Stimulated activated CD8-positive, alpha-beta memory T cell treated with anti-CD3 and anti-CD28 coated beads, Interleukin-7, amount 100 ng/mL, for 24 hours (primary cell): ENCODE results near the gene COL6A3.

Experiments used
- DNase-seq: peaks from one replicate; pipeline ENCODE4 v3.0.0-alpha.2; 2020; ENCODE audit warnings: low read depth

The COL6A3 gene

GRCh38 chr2:237348281-237348865, 65.6 kb downstream of the COL6A3 start:
- DNase-seq, result no peak

- no peak for DNase-seq
Measured at GRCh38 chr2:237345891-237346640, 67.9 kb downstream of the COL6A3 start.

- no peak for DNase-seq
Measured at GRCh38 chr2:237345411-237345810, 68.6 kb downstream of the COL6A3 start.

- no peak for DNase-seq
Measured at GRCh38 chr2:237344942-237345341, 69.0 kb downstream of the COL6A3 start.

- no peak for DNase-seq
Measured at GRCh38 chr2:237343993-237344392, 70.0 kb downstream of the COL6A3 start.

DNA sequence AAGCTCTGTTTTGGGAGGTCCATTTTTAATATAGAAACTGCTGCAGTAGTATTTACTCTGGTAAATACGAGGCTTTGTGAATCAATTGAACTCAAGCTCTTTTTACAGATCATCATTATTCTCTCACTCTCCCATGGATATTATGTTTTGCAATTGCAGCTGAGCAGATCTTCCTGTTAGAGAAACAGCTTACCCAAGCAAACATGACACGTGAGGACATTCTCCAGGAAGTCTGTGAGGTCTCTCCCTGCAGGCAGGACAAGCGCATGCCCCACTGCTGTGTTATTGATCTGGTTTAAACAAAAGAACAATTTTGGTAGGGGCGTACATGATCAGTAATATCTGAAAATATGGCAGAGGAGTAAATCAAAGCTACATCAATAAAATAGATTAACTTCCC, 72.1 kb downstream of the COL6A3 start:
- DNase-seq, result no peak

DNA sequence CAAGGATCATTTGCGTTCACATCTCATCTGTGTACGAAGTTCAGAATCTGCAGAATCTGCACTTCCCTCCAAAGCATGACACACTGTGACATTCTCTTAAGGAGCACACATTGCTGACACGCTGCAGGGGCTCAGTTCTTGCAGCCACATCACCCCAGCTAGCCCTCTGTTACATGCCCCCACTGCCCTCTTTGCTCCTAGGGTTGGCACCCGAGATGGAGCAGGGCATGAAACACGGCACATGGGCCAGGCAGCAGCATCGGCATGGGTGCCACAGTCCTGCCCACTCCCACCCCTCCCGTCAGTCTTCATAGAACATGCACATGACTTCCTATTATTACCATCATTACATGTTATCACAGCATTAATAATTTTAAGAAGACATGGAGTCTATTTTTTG, 76.4 kb downstream of the COL6A3 start:
- no peak for DNase-seq

DNA sequence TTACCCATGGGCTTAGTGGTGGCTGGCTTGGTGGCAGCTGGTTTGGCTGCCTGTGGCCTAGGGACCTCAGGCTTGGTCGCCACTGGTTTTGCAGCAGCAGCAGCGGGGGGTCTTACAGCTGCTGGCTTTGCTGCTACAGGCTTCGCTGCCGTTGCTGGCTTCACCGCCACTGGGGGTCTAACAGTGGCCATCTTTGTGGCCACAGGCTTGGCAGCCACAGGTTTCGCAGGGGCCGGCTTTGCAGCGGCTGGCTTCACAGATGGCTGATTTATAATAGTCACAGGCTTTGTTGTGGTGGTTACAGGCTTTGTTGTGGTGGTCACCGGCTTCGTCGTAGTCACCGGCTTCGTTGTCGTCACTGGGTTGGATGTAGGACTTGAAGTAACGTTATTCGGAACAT, 77.8 kb downstream of the COL6A3 start:
- DNase-seq, result no peak

- no peak for DNase-seq
Measured at GRCh38 chr2:237333748-237334147, 80.2 kb downstream of the COL6A3 start.

- no peak for DNase-seq
Measured at GRCh38 chr2:237330541-237330940, 83.4 kb downstream of the COL6A3 start.

- no peak for DNase-seq
Measured at GRCh38 chr2:237327175-237327950, 86.6 kb downstream of the COL6A3 start.

- no peak for DNase-seq
Measured at GRCh38 chr2:237326266-237327171, 87.4 kb downstream of the COL6A3 start.

- DNase-seq, result no peak
Measured at GRCh38 chr2:237324837-237325236, 89.1 kb downstream of the COL6A3 start.

GRCh38 chr2:237324405-237324831, 89.5 kb downstream of the COL6A3 start:
- DNase-seq, result no peak

- no peak for DNase-seq
Measured at GRCh38 chr2:237323656-237324055, 90.3 kb downstream of the COL6A3 start.

DNA sequence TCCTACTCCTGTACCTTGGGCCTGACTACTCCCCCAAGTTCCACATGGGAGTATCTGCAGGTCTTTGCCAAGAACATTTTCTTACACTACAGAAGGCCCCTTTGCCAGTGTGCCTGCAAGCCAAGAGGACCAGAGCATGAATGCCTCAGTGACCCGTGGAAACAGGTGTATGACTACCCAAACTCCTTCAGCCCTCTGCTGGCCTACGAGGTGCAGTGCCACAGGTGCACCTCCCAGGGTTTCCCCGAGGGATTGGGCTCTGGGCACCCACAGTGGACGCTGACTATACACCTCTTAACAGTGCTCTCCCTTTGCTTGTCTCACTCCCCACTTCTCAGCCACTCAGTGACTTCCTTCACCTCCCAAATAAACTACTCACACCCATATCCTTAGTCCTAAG, 91.4 kb downstream of the COL6A3 start:
- no peak for DNase-seq

DNA sequence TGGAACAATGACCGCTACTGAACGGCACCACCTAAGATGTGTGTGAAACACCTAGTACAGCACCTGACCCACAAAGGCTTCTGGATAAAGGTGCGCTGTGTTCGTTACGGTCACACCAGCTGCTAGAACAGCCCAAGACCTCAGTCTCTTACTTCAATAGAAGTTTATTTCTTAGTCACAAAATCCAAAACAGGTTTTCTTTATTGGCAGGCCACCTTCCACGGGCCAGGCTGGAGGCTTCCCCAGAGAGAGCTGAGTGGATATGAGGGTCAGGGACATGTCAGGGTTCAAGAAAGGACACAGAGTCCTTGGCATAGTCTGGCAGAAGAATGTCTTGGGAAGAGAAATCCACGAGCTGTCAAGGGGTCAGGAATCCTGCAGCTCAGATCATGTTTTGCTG, 92.2 kb downstream of the COL6A3 start:
- DNase-seq, result no peak

DNA sequence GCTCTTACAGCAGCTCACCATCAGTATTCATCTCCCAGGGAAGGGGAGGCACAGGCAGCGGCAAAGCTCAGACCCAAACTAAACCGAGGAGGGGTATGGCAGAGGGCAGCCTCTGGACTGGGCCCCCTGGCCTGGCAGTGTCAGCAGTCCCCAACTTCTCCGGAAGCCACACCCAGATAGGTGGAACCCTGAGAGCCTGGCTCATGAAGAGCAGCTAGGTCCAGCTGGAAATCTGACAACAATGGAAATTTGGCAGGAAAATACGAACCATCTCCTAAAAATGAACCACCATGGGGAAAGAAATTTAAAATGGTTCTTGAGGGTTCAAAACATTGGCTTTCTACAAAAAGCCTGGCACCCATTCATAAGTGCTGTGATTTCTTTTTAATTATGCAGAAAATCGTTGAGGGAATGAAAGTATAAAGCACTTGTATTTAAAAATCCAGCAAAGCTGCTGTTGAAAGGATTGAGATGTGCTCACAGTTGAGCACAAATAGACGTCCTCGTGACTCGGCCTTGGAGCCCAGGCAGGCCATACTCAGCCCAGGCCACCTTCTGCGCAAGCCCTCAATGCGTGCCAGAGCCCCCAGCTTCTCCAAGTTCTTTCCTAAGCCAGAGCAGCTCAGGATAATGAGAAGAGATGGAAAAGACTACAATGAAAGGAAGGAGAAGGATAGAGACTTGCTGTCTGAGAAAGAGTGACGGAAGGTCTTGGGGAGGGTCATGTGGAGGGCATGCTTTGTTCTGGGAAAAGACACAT, 93.0 kb downstream of the COL6A3 start:
- DNase-seq, result no peak

DNA sequence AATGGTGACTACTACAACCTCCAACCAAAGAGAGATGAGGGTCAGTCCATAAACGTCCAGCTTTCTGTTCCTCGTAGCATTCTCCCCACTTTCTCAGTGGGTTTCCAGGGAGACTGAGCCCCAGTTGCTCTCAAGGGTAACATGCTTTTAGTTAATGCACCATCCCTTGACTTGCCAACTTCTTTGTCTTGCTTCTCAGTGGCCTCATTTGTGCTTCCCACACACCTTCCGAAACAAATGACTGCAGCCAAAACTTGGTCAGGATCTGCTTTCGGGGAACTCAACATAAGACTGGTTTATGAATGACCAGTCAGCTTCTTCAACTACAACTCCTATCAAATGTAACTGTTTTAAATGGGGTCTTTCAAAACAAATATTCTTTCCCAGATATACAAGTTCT, 94.1 kb downstream of the COL6A3 start:
- no peak for DNase-seq

- DNase-seq, result no peak
Measured at GRCh38 chr2:237319086-237319820, 94.7 kb downstream of the COL6A3 start.

GRCh38 chr2:237316339-237316738, 97.6 kb downstream of the COL6A3 start:
- no peak for DNase-seq
